Skeletal muscle tissue (tissue), 4 donors: ENCODE data around the gene ZNF853. TPM values are rescaled to one million over a fixed set of nuclear protein-coding genes. Genes with fewer than 3 reads are reported as not detected.

Experiments used
- H3K27ac ChIP-seq: one replicate; pipeline ENCODE4 v1.7.0; 2013; ENCODE audit warnings: mild to moderate bottlenecking, low read depth, low read length, inconsistent platforms
- H3K27me3 ChIP-seq, 3 donors: one replicate each; pipeline ENCODE4 v1.7.0; 2013; ENCODE audit warnings: low read length in 3 of 3; ENCODE audit not compliant: control insufficient read depth in 3 of 3, insufficient read depth in 3 of 3
- H3K36me3 ChIP-seq, 3 donors: one replicate each; pipeline ENCODE4 v1.7.0; 2013; ENCODE audit warnings: low read length in 3 of 3; ENCODE audit not compliant: control insufficient read depth in 3 of 3, insufficient read depth in 3 of 3
- H3K4me1 ChIP-seq, 3 donors: one replicate each; pipeline ENCODE4 v1.7.0; 2013; ENCODE audit warnings: low read length in 3 of 3, mild to moderate bottlenecking in 3 of 3; ENCODE audit not compliant: control insufficient read depth in 3 of 3, insufficient read depth in 3 of 3
- H3K4me3 ChIP-seq, 3 donors: one replicate each; pipeline ENCODE4 v1.7.0; 2013; ENCODE audit warnings: low read length in 3 of 3
- H3K9ac ChIP-seq, 3 donors: one replicate each; pipeline ENCODE4 v1.7.0; 2013; ENCODE audit warnings: low read length in 3 of 3, mild to moderate bottlenecking in 3 of 3, moderate library complexity in 2 of 3, low read depth in 1 of 3
- H3K9me3 ChIP-seq, 3 donors: one replicate each; pipeline ENCODE4 v1.7.0; 2013; ENCODE audit warnings: low read length in 3 of 3; ENCODE audit not compliant: control insufficient read depth in 3 of 3
- total RNA-seq: library from RNA; depleted of rRNA; stranded (reverse); fragments of >200 nt; gene quantifications from one replicate; pipeline ENCODE4 v1.2.3, GENCODE V29; 2014
- donor health status: Osteomylitis.

ZNF853 gene
- total RNA-seq, 1 donor from 2014 or later = 12.0 TPM

GRCh38 chr7:6650086-6650485 is 34.7 kb downstream of the ZNF853 start:
- Histone ChIP-seq H3K27me3 (no peaks in the 10 kb centered on the region), H3K4me1 (no peaks in the 10 kb centered on the region), H3K4me3 (no peak overlapping the region), H3K36me3 (peaks cover 30 to 49% (median 48%) of the 10 kb centered on the region in 3 donors), H3K27ac (no peak overlapping the region), H3K9me3 (no peaks in the 10 kb centered on the region), H3K9ac (no peak overlapping the region)

GRCh38 chr7:6650521-6651011 is 35.2 kb downstream of the ZNF853 start:
- Histone ChIP-seq H3K9me3 (no peaks in the 10 kb centered on the region), H3K36me3 (peaks cover 33 to 51% (median 46%) of the 10 kb centered on the region in 3 donors), H3K27ac (no peak overlapping the region), H3K27me3 (no peaks in the 10 kb centered on the region), H3K4me3 (no peak overlapping the region), H3K9ac (no peak overlapping the region), H3K4me1 (no peaks in the 10 kb centered on the region)

- Histone ChIP-seq H3K36me3 (peaks cover 28 to 43% (median 41%) of the 10 kb centered on the region in 3 donors), H3K9ac (no peak overlapping the region), H3K4me1 (no peaks in the 10 kb centered on the region), H3K27me3 (no peaks in the 10 kb centered on the region), H3K27ac (no peak overlapping the region), H3K4me3 (no peak overlapping the region), H3K9me3 (no peaks in the 10 kb centered on the region)
Observed at GRCh38 chr7:6651851-6652445, 36.5 kb downstream of the ZNF853 start.

- Histone ChIP-seq H3K27me3 (no peaks in the 10 kb centered on the region), H3K27ac (no peak overlapping the region), H3K9me3 (no peaks in the 10 kb centered on the region), H3K4me1 (no peaks in the 10 kb centered on the region), H3K4me3 (no peak overlapping the region), H3K36me3 (peaks cover 25 to 41% (median 36%) of the 10 kb centered on the region in 3 donors), H3K9ac (no peak overlapping the region)
Observed at GRCh38 chr7:6652446-6653011, 37.1 kb downstream of the ZNF853 start.

- H3K9me3 ChIP-seq = no peaks in the 10 kb centered on the region
- H3K27me3 ChIP-seq = no peaks in the 10 kb centered on the region
- peaks cover 25 to 34% (median 34%) of the 10 kb centered on the region in 3 donors for H3K36me3 ChIP-seq
- H3K4me3 ChIP-seq = no peak overlapping the region
- no peak overlapping the region for H3K27ac ChIP-seq
- H3K4me1 ChIP-seq = no peaks in the 10 kb centered on the region
- no peak overlapping the region for H3K9ac ChIP-seq
Observed at GRCh38 chr7:6653071-6654003, 37.9 kb downstream of the ZNF853 start.

- no peak overlapping the region for H3K9ac ChIP-seq
- H3K9me3 ChIP-seq = no peaks in the 10 kb centered on the region
- peaks cover 25 to 33% (median 25%) of the 10 kb centered on the region in 3 donors for H3K36me3 ChIP-seq
- no peak overlapping the region for H3K27ac ChIP-seq
- no peak overlapping the region for H3K4me3 ChIP-seq
- H3K4me1 ChIP-seq = peaks cover 0 to 3% (median 0%) of the 10 kb centered on the region in 3 donors
- H3K27me3 ChIP-seq = peaks cover 0 to 5% (median 0%) of the 10 kb centered on the region in 3 donors
Observed at GRCh38 chr7:6654113-6654841, 38.9 kb downstream of the ZNF853 start.

- H3K4me3 ChIP-seq = no peak overlapping the region
- H3K4me1 ChIP-seq = peaks cover 0 to 6% (median 0%) of the 10 kb centered on the region in 3 donors
- no peak overlapping the region for H3K9ac ChIP-seq
- H3K27me3 ChIP-seq = peaks cover 0 to 9% (median 0%) of the 10 kb centered on the region in 3 donors
- no peak overlapping the region for H3K27ac ChIP-seq
- H3K36me3 ChIP-seq = peaks cover 21 to 33% (median 25%) of the 10 kb centered on the region in 3 donors
- H3K9me3 ChIP-seq = no peaks in the 10 kb centered on the region
Observed at GRCh38 chr7:6654842-6655610, 39.6 kb downstream of the ZNF853 start.

GRCh38 chr7:6655636-6656385 is 40.4 kb downstream of the ZNF853 start:
- Histone ChIP-seq H3K9me3 (no peaks in the 10 kb centered on the region), H3K36me3 (peaks cover 14 to 29% (median 25%) of the 10 kb centered on the region in 3 donors), H3K27me3 (peaks cover 0 to 9% (median 0%) of the 10 kb centered on the region in 3 donors)

More at GRCh38 chr7:6655636-6656385, 40.4 kb downstream of the ZNF853 start:
- Histone ChIP-seq H3K27ac (no peak overlapping the region), H3K4me1 (peaks cover 0 to 6% (median 0%) of the 10 kb centered on the region in 3 donors), H3K4me3 (no peak overlapping the region), H3K9ac (no peak overlapping the region)
